ENCODE results near the gene R3HCC1L.

Gene R3HCC1L

DNA sequence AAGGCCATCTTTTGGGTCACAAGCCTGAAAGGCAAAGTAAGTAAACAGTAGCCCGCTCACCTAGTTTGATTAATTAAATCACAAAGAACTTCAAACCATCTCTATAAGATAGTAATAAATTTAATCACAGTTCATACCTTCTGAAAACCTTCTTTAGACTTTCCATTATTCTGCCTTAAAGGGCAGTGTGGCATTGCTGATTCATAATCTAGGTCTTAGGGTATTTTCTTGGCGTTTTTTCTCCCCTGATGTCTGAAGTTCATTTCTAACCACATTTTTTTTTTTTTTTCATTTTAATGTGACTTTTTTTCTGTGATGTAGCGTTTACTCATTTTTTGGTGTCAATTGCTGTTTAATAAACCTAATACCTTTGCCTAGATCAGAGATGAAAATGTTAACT, 106.1 kb downstream of the R3HCC1L start:
- DNase-seq: no peak

GRCh38 chr10:98242823-98243222, 108.4 kb downstream of the R3HCC1L start:
- peak in 1 of 2 experiments; percentile 3 for DNase-seq

GRCh38 chr10:98244141-98244540, 109.7 kb downstream of the R3HCC1L start:
- no peak for DNase-seq

DNA sequence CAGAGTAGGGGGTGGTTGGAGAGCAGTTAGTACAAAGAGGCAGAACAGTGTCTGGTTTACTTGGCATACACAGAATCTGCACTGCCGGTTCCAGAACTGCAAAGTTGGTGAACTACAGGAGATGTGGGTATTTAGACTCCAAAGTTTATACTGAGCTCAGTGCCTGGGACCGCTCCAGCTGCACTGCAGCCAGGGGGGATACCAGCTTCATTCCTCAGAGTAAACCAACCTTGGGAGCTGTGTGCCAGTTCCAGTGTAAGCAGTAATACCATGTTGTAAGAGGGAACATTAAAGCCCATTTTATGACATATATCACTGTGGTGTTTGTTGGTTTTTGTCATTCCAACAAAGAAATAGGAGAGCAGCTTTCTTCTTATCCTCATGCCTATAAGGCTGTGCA, 110.1 kb downstream of the R3HCC1L start:
- DNase-seq: no peak

DNA sequence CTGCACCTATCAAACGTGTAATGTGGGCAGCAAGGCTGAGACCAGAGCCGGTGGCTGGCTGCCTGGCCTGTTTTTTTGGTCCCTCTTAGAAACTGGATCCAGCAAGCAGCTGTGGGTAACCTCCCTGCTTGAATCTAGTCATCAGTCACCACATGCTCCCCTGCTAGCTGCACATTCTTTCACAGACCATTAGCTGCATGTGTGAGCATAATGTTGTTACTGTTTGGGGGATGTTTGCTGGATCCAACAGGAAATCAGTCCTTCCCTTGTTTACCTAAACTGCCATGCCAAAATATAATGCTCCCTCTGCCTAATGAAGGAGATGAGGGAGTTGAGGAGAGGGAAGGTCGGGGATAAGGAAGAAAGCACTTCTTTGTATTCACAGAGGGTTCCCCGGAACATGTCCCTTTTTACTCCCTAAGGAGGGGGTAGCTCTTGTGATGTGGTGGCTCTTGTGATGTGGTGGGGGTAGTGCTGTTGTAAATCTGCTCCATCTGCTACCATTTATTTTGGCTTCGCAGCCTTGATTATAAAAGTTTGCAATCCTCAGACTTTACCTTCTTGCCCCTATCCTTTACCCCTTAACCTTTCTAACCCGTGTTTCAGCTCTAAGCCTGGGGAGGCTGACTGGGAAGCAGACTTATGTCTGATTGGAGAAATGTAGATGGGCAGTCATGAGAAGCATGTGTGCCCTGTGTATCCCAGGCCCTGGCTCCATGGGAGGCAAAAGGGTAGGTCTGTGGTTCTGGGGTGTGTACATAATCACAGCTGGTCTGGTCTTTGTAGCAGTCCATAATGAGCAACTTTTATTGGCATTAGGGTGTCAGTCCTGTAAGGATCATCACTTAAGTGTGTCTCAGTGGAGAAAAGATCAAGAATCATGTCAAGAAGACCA, 112.7 kb downstream of the R3HCC1L start:
- no peak for DNase-seq

GRCh38 chr10:98248018-98248417, 113.6 kb downstream of the R3HCC1L start:
- no peak for DNase-seq

DNA sequence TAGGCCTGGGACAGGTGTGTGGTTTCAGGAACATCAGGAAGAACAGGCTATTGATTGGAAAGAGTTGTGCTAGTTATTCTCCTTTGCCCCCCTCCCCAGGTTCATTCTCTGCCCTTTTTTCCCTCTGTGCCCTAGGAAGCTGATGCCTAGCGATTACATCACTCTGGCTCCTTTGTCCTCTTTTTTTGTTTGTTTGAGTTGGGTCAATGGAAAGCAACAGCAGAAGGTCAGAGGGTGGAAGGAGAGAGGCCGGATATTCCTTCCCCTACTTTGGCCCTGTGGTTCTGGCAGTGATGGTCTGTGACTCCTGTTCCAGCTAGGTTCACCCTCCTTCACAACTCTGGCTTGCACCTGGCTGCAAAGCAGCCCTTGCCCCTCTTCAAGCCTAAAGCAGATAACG, 114.7 kb downstream of the R3HCC1L start:
- DNase-seq: no peak

- DNase-seq: no peak
Observed at GRCh38 chr10:98251399-98251798, 116.9 kb downstream of the R3HCC1L start.

GRCh38 chr10:98252464-98252863, 118.0 kb downstream of the R3HCC1L start:
- no peak for DNase-seq

GRCh38 chr10:98253499-98253898, 119.0 kb downstream of the R3HCC1L start:
- no peak for DNase-seq

GRCh38 chr10:98254234-98254974, 119.9 kb downstream of the R3HCC1L start:
- DNase-seq: no peak

- no peak for DNase-seq
Observed at GRCh38 chr10:98255146-98255877, 120.9 kb downstream of the R3HCC1L start.

DNA sequence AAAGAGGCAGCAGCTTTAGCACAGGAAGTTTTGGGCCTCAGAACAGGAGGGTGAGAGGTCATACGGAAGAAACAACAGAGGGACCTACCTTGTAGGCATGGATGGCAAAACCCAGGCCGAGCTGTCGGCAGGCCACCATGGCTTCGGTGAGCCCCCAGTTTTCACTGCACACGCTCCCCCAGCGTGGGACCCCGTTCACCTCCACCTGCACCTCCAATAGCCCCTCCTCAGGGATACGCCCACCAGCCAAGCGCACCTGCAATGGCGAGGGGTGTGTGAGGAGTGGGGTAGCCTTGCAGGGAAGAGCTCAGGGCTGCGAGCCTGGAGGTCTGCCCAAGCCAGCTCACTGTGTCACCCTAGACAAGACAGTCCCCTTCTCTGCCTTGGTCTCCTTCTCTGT, 122.2 kb downstream of the R3HCC1L start:
- DNase-seq: no peak

DNA sequence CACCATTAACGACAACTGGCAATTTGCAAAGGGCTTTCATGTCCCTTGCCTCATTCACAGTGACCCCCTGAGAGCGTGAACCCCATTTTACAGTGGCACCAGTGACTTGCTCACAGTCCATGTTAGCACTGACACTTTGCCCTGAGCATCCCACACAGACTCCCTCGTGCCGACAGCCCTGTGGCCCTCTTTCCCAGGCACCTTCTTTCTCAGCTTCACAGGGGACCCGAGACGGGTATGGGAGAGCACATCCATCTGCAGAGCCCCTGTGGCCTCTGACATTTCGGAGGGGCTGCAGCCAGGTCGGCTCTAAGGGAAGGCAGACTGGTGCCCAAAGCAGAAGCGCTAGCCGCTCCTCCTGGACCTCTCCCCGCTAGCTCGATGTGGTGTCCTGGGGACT, 122.7 kb downstream of the R3HCC1L start:
- no peak for DNase-seq

- DNase-seq: no peak
Observed at GRCh38 chr10:98257961-98258360, 123.5 kb downstream of the R3HCC1L start.

DNA sequence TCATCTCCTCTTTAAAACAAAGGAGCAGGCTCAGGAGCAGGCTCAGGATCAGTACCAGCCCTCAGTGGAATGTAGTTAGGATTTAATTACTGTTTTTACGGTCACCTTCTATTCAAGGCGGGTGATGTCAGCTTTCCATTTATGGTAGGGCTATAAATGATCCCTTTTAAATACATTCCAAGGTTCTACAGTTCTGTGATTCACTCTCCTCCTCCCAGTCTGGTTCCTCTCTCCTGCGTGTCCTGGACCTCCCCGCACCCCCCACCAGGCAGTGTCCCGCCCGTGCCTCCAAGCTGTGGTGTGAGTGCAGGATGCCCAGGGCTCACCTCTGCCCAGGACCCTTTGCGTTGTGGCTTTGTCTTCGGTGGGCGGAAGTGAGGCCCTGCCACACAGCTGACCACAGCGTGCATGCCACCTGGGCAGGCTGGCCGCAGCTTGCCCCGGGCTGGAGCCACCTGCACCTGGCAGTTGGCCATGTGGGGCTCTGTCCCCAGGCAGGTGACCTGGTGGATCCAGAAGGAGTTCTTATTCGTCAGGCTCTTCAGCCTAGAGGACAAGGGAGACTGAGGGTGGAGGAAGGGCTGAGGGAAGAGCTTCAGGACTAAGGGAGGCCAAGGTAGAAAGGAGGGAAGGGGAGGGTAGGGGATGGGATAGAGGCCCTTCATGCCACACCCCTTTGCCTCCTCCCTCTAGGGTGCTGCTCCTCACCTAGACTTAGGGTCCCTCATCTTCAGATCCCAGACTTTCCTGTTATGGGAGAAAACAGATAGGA, 124.4 kb downstream of the R3HCC1L start:
- DNase-seq: no peak

- DNase-seq: no peak
Observed at GRCh38 chr10:98259606-98260315, 125.3 kb downstream of the R3HCC1L start.

GRCh38 chr10:98260350-98260749, 125.9 kb downstream of the R3HCC1L start:
- DNase-seq: no peak

DNA sequence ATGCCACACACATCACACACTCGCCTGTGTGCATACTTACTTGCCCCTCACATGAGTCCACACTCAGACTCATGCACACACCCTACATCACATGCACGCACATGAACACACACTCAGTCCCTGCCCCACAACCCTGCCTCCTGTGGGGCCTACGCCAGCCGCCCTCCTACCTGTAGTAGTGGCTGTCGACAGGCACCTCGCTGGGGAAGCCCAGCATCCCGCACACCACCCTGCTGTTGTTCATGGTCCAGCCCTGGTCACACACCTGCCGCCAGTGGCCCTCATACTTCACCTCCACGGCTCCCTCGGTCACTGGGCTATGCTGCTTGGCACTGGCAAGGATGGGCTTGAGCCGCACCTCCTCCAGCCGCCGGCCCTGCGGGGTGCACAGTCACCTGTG, 126.3 kb downstream of the R3HCC1L start:
- DNase-seq: no peak

- DNase-seq: no peak
Observed at GRCh38 chr10:98261436-98262277, 127.2 kb downstream of the R3HCC1L start.

GRCh38 chr10:98262571-98262970, 128.1 kb downstream of the R3HCC1L start:
- peak; percentile 46 to 54 for DNase-seq
